NCI-H128 (cell line): Measurements from ENCODE around the gene MDM4.

Experiments
- DNase-seq: peaks from one replicate; lab custom pipeline; 2025; ENCODE audit not compliant: unreplicated experiment; lab: John Stamatoyannopoulos, UW

MDM4 gene

GRCh38 chr1:204576422-204576821 is 60.2 kb downstream of the MDM4 start:
- DNase-seq: no peak

GRCh38 chr1:204577794-204578478 is 61.7 kb downstream of the MDM4 start:
- DNase-seq: no peak

- DNase-seq: no peak
Measured at GRCh38 chr1:204578867-204579664, 62.9 kb downstream of the MDM4 start.

- no peak for DNase-seq
Measured at GRCh38 chr1:204579681-204580080, 63.5 kb downstream of the MDM4 start.

- no peak for DNase-seq
Measured at GRCh38 chr1:204580862-204581261, 64.7 kb downstream of the MDM4 start.

- no peak for DNase-seq
Measured at GRCh38 chr1:204581759-204582158, 65.6 kb downstream of the MDM4 start.

- DNase-seq: peak; percentile 76
Measured at GRCh38 chr1:204583909-204584632, 67.9 kb downstream of the MDM4 start.

- no peak for DNase-seq
Measured at GRCh38 chr1:204584699-204585372, 68.6 kb downstream of the MDM4 start.

- DNase-seq: no peak
Measured at GRCh38 chr1:204587621-204588020, 71.4 kb downstream of the MDM4 start.

GRCh38 chr1:204588826-204589225 is 72.6 kb downstream of the MDM4 start:
- no peak for DNase-seq

GRCh38 chr1:204589409-204590038 is 73.3 kb downstream of the MDM4 start:
- no peak for DNase-seq

GRCh38 chr1:204591473-204592090 is 75.4 kb downstream of the MDM4 start:
- no peak for DNase-seq

GRCh38 chr1:204592246-204592948 is 76.2 kb downstream of the MDM4 start:
- DNase-seq: no peak

- no peak for DNase-seq
Measured at GRCh38 chr1:204598319-204598969, 82.2 kb downstream of the MDM4 start.

- no peak for DNase-seq
Measured at GRCh38 chr1:204599098-204599497, 82.9 kb downstream of the MDM4 start.

GRCh38 chr1:204599596-204599995 is 83.4 kb downstream of the MDM4 start:
- DNase-seq: no peak

GRCh38 chr1:204600203-204600602 is 84.0 kb downstream of the MDM4 start:
- DNase-seq: no peak

- no peak for DNase-seq
Measured at GRCh38 chr1:204600968-204601367, 84.8 kb downstream of the MDM4 start.

GRCh38 chr1:204602111-204602579 is 85.9 kb downstream of the MDM4 start:
- no peak for DNase-seq
